Activated T-cell treated with anti-CD3 and anti-CD28 coated beads for 1 hour (primary cell): ENCODE results near the gene ATAD2B.
"Not testable (repeated sequence)": the region's sequence is repeated elsewhere in the genome, so short reads cannot be mapped to it uniquely, and the experiment has no call there.

ENCODE experiments used
- DNase-seq: peaks from one replicate; pipeline ENCODE4 v3.0.0-alpha.2; 2020; ENCODE audit warnings: low read depth

Gene ATAD2B

DNA sequence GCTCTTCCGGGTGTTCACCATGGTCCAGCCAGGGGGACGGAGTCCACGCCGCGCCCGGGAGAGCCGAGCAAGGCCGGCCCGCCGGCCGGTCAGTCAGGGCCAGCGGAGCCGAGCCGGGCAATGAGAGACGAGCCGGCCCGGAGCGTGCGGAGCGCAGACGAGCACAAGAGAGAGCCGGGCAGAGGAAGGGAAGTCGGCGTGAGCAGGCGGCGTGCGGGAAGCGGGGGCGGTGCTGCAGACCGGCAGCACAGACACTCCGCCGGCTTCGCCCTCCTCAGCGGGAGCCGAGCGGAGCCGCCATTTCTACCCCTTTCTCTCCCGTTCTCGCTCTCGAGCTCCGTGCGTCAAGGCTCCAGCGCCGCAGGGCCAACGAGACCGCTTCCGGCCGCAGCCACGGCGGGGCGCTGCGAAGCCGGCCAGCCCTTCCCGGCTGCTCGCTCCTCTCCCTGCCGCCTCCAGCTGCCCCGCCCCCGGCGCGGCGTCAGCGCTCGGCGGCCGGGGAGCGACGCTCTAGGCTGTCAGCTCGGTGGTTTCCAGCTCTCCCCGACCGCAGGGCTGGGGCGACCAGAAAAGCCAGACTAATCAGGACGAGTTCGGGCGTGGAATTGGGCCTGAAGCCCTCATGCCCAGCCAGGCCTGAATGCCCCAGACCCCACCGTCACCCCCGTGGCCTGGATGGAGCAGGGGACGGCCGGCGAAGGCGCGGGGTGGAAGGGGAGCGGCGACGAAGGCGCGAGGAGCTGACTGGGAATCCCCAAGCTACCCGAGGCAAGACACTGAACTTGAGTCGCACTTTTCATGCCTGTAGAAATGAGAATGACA, at the start of gene ATAD2B:
Gene ATAD2B, minus strand, starts transcription at position 374 of the 822 bp plus-strand sequence. Its CDS starts 353 bp downstream, at position 21.
- DNase-seq, result peak; percentile 85

- DNase-seq, result no peak
Measured at GRCh38 chr2:23967846-23968245, 40.9 kb upstream of the ATAD2B start.

DNA sequence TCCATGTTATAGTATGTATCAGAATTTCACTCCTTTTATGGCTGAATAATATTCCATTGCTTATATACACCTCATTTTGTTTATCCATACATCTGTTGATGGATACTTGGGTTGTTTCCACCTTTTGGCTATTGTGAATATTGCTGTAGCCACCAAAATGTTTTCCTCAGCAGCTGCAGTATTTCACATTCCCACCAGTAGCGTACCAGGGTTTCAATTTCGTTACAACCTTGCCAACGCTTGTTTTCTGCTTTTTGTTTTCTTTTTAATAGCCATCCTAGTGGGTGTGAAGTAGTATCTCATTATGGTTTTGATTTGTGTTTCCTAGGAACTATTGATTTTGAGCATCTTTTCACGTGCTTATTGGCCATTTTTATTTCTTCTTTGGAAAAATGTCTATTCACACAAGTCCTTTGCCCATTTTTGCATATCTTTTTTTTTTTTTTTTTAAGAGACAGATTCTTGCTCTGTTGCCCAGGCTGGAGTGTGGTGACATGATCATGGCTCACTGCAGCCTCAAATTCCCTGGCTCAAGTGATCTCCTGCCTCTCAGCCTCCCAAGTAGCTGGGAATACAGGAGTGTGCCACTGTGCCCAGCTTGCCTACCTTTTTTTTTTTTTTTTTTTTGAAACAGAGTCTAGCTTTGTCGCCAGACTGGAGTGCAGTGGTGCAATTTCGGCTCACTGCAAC, 27.5 kb upstream of the ATAD2B start:
- no peak for DNase-seq

DNA sequence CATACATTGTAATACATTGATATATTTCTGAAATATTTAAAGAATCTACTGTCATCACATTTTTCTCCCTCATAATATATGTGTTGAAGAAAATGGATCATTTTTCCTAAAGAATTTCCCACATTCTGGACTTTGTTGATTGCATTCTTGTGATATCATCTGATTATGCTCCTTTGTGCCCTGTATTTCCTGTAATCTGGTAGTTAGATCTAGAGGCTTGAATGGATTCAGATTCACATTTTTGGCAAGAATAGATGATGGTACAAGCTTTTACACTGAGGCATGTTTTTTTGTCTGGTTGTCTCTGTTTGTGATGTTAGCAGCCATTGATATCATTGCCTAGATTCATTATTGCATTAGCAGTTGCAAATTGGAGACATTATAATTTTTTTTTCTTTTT, 26.7 kb upstream of the ATAD2B start:
- no peak for DNase-seq

DNA sequence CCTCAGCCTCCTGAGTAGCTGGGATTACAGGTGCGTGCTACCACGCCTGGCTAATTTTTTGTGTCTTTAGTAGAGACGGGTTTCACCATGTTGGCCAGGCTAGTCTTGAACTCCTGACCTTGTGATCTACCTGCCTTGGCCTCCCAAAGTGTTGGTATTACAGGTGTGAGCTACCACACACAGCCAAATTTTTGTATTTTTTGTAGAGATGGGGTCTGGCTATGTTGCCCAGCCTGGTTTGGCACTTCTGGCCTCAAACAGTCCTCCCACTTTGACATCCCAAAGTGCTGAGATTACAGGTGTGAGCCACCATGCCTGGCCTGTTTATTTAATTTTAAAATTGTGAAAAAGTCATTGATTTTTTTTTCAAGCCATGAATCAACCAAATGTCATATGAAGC, 25.6 kb upstream of the ATAD2B start:
- DNase-seq, result not testable (repeated sequence)

- DNase-seq, result no peak
Measured at GRCh38 chr2:23947350-23947749, 20.4 kb upstream of the ATAD2B start.

GRCh38 chr2:23944976-23945375, 18.1 kb upstream of the ATAD2B start:
- no peak for DNase-seq

DNA sequence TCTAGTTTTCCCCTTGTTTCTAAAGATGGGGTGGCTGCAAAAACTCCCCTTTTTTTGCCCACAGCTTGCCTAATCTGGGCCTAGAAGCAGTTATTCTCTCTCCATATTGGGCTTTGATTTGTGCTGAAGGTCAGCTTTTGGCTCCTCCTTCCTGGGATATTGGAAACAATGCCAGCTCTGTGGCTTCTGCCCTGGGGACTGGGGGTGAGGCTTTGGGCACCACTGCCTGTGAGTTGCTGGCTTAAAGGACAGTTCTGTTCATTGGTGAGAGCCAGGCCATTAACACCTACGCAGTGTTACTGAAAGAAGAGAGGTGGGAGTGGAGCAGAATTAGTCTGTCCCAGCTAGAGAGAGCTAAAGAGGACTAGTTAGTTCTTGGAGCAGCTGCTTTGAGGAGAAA, 17.6 kb upstream of the ATAD2B start:
- no peak for DNase-seq

- no peak for DNase-seq
Measured at GRCh38 chr2:23943666-23944065, 16.7 kb upstream of the ATAD2B start.

DNA sequence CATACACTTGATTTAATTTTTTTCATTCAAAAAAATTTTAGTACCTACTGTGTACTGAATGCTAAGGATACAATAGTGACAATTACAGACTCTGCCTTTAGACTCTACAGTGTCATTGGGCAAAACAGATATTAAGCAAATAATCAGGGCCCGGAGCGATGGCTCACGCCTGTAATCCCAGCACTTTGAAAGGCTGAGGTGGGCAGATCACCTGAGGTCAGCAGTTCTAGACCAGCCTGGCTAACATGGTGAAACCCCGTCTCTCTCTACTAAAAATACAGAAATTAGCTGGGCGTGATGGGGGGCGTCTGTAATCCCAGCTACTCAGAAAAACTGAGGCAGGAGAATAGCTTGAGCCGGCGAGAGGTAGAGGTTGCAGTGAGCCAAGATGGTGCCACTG, 14.7 kb upstream of the ATAD2B start:
- no peak for DNase-seq

DNA sequence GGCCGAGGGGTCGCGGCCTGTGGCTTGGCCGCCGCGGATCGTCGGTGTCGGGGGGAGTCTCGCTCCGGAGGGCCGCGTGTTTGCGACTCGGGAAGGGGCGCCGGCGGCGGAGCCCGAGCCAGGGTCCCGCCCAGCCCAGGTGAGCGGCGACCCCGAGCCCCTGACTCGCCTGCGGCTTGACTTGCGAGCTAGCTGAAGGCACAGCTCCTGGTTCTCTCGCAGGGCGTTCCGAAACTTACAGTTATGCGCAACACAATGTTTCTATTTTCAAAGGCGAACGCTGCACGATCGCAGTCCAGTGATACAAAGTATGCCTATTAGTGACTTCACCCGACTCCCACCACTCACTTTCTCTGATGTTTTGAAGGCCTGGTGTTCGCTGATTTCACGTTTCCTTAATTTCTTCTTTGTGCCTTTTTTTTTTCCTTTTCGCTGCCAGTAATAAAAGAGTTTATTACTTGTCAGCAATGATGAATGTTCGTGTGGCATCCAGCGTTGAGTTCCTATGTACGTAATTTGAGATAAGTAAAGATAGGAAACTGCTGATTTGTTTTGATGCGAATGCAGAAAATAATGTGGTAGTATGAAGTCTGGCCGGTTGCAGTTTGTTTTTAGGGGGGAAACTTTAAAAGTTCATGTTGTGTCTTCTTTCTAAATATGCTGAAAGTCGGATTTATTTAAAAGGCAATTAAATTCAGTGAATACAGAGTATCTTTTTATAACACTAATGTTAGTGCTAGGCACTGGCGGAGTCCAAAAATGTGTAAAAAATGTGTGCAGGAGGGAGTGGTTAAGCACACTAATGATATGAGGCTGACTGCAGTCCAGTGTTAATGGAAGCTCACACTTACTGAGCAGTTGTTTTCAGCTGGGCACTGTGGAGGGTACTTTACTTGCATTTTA, 14.0 kb upstream of the ATAD2B start:
- DNase-seq, result no peak

GRCh38 chr2:23939987-23940717, 13.2 kb upstream of the ATAD2B start, which contains the start of gene UBXN2A:
Gene UBXN2A, plus strand, starts transcription at chr2:23940463. Its CDS starts 17,852 bp downstream, at chr2:23958315.
- DNase-seq, result peak; percentile 64

- DNase-seq, result no peak
Measured at GRCh38 chr2:23934259-23934658, 7.3 kb upstream of the ATAD2B start.

DNA sequence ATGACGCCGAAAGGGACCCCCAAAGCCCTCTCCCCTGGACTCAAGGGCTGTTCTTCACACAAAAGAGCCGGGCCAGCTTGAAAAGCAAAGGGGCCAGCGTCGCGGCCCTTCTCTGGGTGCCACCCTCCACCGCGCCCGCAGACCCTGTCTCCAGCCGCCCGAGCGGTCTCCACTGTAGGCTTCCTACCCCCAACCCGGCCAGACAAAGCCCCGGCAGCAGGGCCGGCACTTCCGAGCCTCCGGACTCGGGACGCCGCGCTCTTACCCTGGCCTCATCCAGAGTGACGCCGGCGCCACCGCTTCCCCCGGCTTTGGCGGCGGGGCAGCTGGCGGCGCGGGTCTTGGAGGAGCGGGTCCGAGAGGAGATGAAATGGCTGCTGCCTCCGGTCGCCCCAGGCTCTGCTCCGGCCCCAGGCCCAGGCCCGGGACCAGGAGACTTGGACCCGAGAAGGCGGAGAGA, 603 bp downstream of the ATAD2B start:
- DNase-seq, result peak; percentile 10

DNA sequence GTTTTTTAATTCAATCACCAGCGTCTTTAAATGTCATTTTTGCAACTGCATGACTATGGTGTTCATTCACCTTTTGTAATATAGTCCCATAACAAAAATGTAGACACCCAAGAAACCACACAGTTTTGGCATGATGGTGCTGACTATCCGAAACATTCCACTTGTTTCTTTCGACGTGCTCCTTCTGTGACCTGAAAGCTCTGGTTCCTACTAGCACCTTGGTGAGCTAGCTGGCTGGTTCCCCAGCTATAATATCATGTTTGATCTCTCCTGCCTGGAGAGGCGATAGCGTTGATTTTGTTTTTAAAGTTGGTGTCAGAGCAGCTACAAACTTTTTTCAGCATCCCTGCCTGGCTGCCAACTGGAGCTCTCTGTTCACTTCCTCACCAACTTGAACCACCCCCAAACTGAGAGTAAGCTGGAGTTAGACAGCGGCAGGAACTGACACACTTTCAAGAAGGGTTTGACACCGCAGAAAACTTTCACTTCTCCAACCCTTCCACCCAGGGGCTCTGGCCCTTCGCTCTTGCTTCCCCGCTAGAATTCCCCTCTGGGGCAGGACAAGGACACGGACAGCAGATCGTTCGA, 1.1 kb downstream of the ATAD2B start:
- DNase-seq, result peak; percentile 27

GRCh38 chr2:23924589-23925359, 2.1 kb downstream of the ATAD2B start:
- no peak for DNase-seq

GRCh38 chr2:23918837-23919489, 8.0 kb downstream of the ATAD2B start:
- no peak for DNase-seq

DNA sequence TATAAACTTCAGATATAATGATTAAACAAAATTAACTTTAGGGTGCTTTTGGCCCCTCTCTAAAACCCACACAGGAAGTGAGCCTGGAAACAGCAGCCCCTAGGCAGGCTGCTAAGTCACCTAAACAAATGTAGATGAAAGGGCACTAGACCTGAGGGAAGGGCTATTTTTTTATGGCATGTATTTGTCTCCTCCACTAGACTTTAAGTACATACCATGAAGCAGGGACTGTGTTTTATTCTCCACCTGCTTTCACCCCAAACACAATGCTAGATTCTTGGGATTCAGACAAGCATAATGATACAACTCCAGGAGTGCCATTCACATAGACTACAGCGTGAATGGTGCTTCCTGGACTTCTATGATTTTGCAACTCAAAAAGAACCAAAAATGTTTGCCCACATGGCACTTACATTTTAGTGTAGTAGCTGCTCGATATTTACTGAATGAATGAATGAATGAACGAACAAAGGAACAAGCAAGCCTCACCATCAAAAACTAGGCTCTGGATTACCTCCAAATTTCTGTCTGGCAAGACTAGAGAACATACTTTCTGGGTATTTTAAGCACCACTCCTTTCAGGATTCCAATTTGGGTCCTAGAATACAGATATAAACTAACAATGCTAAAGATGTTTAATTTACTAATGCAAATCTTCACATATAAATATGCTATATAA, 10.1 kb downstream of the ATAD2B start:
- DNase-seq, result no peak

GRCh38 chr2:23915327-23915726, 11.6 kb downstream of the ATAD2B start:
- no peak for DNase-seq
